ENCODE data around the gene DVL3.

DVL3 gene

DNA sequence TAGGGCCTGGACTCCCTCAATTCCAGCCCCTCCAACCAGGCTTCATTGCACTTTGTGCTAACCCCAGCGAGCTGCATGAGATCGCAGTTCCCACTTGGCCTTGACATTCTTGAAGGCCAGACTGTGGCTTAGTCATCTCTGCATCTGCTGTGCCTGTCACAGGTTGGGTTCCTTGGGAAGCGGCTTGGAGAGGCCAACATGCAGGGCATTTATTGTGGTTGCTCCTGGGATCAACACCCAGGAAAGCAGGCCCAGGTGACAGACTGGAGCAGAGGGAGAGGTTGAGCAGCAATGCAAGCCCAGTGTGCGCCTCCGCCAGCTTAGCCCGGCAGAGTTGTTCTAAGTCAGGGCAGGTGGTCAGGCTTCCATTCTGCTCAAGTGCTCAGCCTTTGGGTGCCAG is 41.4 kb downstream of the DVL3 start:
- Histone ChIP-seq H3K9me3 (ENCODE audit: insufficient read depth, low read length) (no peaks in the 10 kb centered on the region), H3K27me3 (ENCODE audit: insufficient read depth, insufficient read length) (no peaks in the 10 kb centered on the region), H3K4me1 (ENCODE audit: insufficient read depth, insufficient read length) (peaks cover 2% of the 10 kb centered on the region), H3K9ac (ENCODE audit: insufficient read length, low read depth) (no peak overlapping the region), H3K4me3 (ENCODE audit: insufficient read length, low read depth) (no peak overlapping the region), H3K36me3 (ENCODE audit: insufficient read depth, insufficient read length, low read length) (peaks cover 50% of the 10 kb centered on the region)
- TF ChIP-seq ZNF274 (IDR thresholded peaks at IDR 0.05; ENCODE audit: low read depth, low read length) (no peak), SUZ12 (IDR thresholded peaks at IDR 0.05; ENCODE audit: extremely low read depth, insufficient read depth, insufficient read length) (no peak)
- no peak for DNase-seq (ENCODE audit: low read depth, low spot score)

DNA sequence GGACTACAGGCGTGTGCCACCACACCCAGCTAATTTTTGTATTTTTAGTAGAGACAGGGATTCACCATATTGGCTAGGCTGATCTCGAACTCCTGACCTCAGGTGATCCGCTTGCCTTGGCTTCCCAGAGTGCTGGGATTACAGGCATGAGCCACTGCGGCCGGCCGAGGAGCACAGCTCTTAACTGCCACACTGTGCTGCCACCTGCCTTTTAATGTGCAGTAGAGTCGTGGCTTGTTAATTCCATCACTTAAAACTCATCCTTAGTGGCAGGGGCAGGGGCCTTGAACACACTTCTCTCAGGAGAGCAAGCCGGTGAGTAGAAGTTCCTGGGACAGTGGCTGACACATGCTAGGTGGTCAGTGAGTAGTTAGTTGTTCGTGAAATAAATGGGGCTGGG is 43.3 kb downstream of the DVL3 start:
- no peak overlapping the region for H3K9ac ChIP-seq (ENCODE audit: insufficient read length, low read depth)
- no peaks in the 10 kb centered on the region for H3K9me3 ChIP-seq (ENCODE audit: insufficient read depth, low read length)
- DNase-seq (ENCODE audit: low read depth, low spot score): no peak
- no peaks in the 10 kb centered on the region for H3K27me3 ChIP-seq (ENCODE audit: insufficient read depth, insufficient read length)
- H3K36me3 ChIP-seq (ENCODE audit: insufficient read depth, insufficient read length, low read length): peaks cover 30% of the 10 kb centered on the region
- TF ChIP-seq SUZ12 (IDR thresholded peaks at IDR 0.05; ENCODE audit: extremely low read depth, insufficient read depth, insufficient read length) (no peak), YY1 (IDR thresholded peaks at IDR 0.05; ENCODE audit: insufficient read depth, insufficient read length) (no peak)
- peaks cover 2% of the 10 kb centered on the region for H3K4me1 ChIP-seq (ENCODE audit: insufficient read depth, insufficient read length)
- H3K4me3 ChIP-seq (ENCODE audit: insufficient read length, low read depth): no peak overlapping the region

DNA sequence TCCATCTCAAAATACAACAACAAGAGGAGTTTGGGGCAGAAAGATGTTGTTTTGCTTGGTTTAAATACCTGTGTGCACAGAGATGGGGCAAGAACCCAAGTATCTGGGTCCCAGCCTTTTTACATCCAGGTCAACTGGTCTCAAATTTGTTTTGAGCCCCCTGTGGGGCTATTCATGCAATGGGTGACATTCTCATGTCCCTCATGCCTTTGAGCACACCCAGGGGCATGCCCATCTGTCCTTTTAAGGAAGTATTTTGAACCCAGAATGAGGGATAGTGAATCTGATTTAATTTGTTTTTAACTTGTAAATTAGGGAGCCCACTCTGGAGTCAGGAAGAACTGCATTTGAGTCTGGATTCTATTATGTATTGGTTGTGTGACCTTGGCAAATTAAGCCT is 45.6 kb downstream of the DVL3 start:
- Histone ChIP-seq H3K9ac (ENCODE audit: insufficient read length, low read depth) (no peak overlapping the region), H3K36me3 (ENCODE audit: insufficient read depth, insufficient read length, low read length) (peaks cover 8% of the 10 kb centered on the region), H3K27me3 (ENCODE audit: insufficient read depth, insufficient read length) (no peaks in the 10 kb centered on the region), H3K4me1 (ENCODE audit: insufficient read depth, insufficient read length) (peaks cover 2% of the 10 kb centered on the region), H3K9me3 (ENCODE audit: insufficient read depth, low read length) (no peaks in the 10 kb centered on the region), H3K4me3 (ENCODE audit: insufficient read length, low read depth) (no peak overlapping the region)
- TF ChIP-seq ZNF274 (IDR thresholded peaks at IDR 0.05; ENCODE audit: low read depth, low read length): no peak
- DNase-seq (ENCODE audit: low read depth, low spot score): no peak

DNA sequence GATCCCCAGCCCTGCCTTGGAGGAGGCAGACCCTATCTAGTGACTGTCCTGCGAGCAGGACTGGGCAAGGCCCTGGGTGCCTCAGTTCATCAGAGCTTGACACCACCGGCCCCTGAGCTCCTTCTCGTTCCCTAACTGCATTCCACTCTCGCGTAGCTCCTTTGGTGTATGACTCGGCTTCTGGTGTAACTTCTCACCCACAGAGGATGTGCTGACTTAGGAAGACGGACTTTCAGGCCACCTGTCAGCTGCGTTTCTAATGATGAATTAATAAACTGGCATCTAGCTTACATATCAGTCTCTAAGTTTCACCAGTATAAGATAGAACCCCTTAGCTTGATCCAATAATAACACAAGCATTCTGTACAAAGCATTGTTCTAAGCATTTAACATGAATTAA is 48.3 kb downstream of the DVL3 start:
- Histone ChIP-seq H3K4me3 (ENCODE audit: insufficient read length, low read depth) (no peak overlapping the region), H3K36me3 (ENCODE audit: insufficient read depth, insufficient read length, low read length) (no peaks in the 10 kb centered on the region), H3K9me3 (ENCODE audit: insufficient read depth, low read length) (no peaks in the 10 kb centered on the region), H3K4me1 (ENCODE audit: insufficient read depth, insufficient read length) (no peaks in the 10 kb centered on the region), H3K27me3 (ENCODE audit: insufficient read depth, insufficient read length) (no peaks in the 10 kb centered on the region), H3K9ac (ENCODE audit: insufficient read length, low read depth) (no peak overlapping the region)
- DNase-seq (ENCODE audit: low read depth, low spot score): no peak
- no peak for TF ChIP-seq ZNF274 (IDR thresholded peaks at IDR 0.05; ENCODE audit: low read depth, low read length)

DNA sequence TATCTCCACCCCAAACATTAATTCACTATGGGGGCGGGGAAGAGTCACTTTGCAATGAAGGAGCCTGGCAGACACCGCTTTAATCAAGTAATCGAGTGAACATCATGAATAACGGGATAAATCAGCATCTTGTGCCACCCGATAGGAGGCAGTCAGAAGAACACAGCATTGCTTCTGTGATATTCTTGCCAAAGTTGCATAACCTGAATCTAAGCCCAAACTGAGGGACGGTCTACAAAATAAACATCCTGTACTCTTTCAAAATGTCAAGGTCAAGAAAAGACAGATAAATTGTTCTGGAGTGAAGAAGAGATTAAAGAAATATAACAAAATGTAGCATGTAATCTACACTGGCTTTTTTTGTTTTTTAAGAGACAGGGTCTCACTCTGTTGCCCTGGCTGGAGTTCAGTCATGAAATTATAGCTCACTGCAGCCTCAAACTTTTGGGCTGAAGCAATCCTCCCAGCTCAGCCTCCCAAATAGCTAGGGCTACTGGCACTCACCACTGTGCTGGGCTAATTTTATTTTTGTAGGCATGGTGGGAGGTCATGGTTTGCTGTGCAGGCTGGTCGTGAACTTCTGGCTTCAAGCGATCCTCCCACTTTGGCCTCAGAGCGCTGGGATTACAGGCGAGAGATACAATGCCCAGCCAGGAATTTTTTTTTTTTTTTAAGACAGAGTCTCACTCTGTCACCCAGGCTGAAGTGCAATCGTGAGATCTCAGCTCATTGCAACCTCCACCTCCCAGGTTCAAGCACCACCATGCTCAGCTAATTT is 54.2 kb downstream of the DVL3 start:
- H3K27me3 ChIP-seq (ENCODE audit: insufficient read depth, insufficient read length): no peaks in the 10 kb centered on the region
- no peaks in the 10 kb centered on the region for H3K4me1 ChIP-seq (ENCODE audit: insufficient read depth, insufficient read length)
- TF ChIP-seq ZNF274 (IDR thresholded peaks at IDR 0.05; ENCODE audit: low read depth, low read length): no peak
- TF ChIP-seq SUZ12 (IDR thresholded peaks at IDR 0.05; ENCODE audit: extremely low read depth, insufficient read depth, insufficient read length): no peak
- no peak for TF ChIP-seq YY1 (IDR thresholded peaks at IDR 0.05; ENCODE audit: insufficient read depth, insufficient read length)
- no peak overlapping the region for H3K4me3 ChIP-seq (ENCODE audit: insufficient read length, low read depth)
- no peaks in the 10 kb centered on the region for H3K36me3 ChIP-seq (ENCODE audit: insufficient read depth, insufficient read length, low read length)
- H3K9ac ChIP-seq (ENCODE audit: insufficient read length, low read depth): no peak overlapping the region
- no peaks in the 10 kb centered on the region for H3K9me3 ChIP-seq (ENCODE audit: insufficient read depth, low read length)
- DNase-seq (ENCODE audit: low read depth, low spot score): no peak

DNA sequence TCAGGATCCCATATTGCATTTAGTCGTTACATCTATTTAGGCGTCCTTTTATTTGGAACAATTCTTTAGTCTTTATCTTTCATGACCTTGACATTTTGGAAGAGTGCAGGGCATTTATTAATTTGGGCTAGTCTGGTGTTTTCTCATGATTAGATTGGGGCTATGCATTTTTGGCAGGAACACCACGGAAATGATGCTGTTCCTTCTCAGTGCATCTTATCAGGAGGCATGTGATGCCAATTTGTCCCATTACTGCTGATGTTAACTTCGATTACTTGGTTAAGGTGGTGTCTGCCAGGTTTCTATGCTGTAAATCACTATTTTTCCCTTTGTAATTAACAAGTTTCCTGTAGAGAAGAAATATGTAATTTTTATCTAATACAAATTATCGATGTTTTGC is 56.1 kb downstream of the DVL3 start:
- Histone ChIP-seq H3K4me1 (ENCODE audit: insufficient read depth, insufficient read length) (no peaks in the 10 kb centered on the region), H3K9me3 (ENCODE audit: insufficient read depth, low read length) (no peaks in the 10 kb centered on the region), H3K27me3 (ENCODE audit: insufficient read depth, insufficient read length) (no peaks in the 10 kb centered on the region), H3K4me3 (ENCODE audit: insufficient read length, low read depth) (no peak overlapping the region), H3K9ac (ENCODE audit: insufficient read length, low read depth) (no peak overlapping the region), H3K36me3 (ENCODE audit: insufficient read depth, insufficient read length, low read length) (no peaks in the 10 kb centered on the region)
- no peak for DNase-seq (ENCODE audit: low read depth, low spot score)
- no peak for TF ChIP-seq SUZ12 (IDR thresholded peaks at IDR 0.05; ENCODE audit: extremely low read depth, insufficient read depth, insufficient read length)
- TF ChIP-seq ZNF274 (IDR thresholded peaks at IDR 0.05; ENCODE audit: low read depth, low read length): no peak
- no peak for TF ChIP-seq YY1 (IDR thresholded peaks at IDR 0.05; ENCODE audit: insufficient read depth, insufficient read length)

DNA sequence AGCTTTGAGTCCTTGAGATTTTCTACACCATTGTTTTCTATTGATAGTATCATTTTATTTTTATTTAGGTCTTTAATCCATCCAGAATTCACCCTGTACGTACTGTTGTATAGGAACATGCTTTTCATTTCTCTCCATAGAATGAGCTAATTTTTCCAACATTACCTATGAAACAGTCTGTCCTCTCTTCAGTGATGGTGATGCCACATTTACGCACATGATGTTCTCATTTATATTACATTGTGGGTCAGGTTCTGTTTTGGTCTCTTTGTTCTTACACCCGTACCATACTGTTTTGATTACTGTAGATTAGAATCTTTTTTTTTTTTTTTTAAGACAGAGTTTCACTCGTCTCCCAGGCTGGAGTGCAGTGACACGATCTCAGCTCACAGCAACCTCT is 56.5 kb downstream of the DVL3 start:
- TF ChIP-seq YY1 (IDR thresholded peaks at IDR 0.05; ENCODE audit: insufficient read depth, insufficient read length) (no peak), ZNF274 (IDR thresholded peaks at IDR 0.05; ENCODE audit: low read depth, low read length) (no peak), SUZ12 (IDR thresholded peaks at IDR 0.05; ENCODE audit: extremely low read depth, insufficient read depth, insufficient read length) (no peak)
- no peaks in the 10 kb centered on the region for H3K9me3 ChIP-seq (ENCODE audit: insufficient read depth, low read length)
- H3K4me3 ChIP-seq (ENCODE audit: insufficient read length, low read depth): no peak overlapping the region
- H3K9ac ChIP-seq (ENCODE audit: insufficient read length, low read depth): no peak overlapping the region
- no peaks in the 10 kb centered on the region for H3K36me3 ChIP-seq (ENCODE audit: insufficient read depth, insufficient read length, low read length)
- H3K27me3 ChIP-seq (ENCODE audit: insufficient read depth, insufficient read length): no peaks in the 10 kb centered on the region
- no peaks in the 10 kb centered on the region for H3K4me1 ChIP-seq (ENCODE audit: insufficient read depth, insufficient read length)
- DNase-seq (ENCODE audit: low read depth, low spot score): no peak

DNA sequence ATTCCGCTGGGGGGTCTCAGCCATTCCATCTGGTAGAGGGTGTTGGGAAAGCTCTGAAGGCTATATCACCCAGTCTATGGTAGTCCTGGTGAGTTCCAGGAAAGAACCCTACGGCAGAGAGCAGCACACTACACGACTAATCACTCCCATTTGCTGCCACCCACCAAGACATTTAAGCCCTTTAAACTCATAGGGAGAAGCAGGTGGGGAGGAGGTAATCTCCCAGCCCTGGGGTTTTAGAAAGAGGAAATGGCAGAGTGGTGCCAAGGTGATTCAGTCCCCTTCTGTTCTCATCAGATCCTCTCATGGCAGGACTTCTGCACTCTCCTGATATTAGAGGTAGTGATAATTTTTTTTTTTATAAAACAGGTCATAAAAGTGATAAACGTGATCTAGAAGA is 63.6 kb downstream of the DVL3 start:
- no peak for DNase-seq (ENCODE audit: low read depth, low spot score)
- Histone ChIP-seq H3K36me3 (ENCODE audit: insufficient read depth, insufficient read length, low read length) (no peaks in the 10 kb centered on the region), H3K4me1 (ENCODE audit: insufficient read depth, insufficient read length) (no peaks in the 10 kb centered on the region), H3K27me3 (ENCODE audit: insufficient read depth, insufficient read length) (no peaks in the 10 kb centered on the region), H3K9ac (ENCODE audit: insufficient read length, low read depth) (no peak overlapping the region), H3K9me3 (ENCODE audit: insufficient read depth, low read length) (no peaks in the 10 kb centered on the region), H3K4me3 (ENCODE audit: insufficient read length, low read depth) (no peak overlapping the region)
- TF ChIP-seq YY1 (IDR thresholded peaks at IDR 0.05; ENCODE audit: insufficient read depth, insufficient read length): no peak
- no peak for TF ChIP-seq SUZ12 (IDR thresholded peaks at IDR 0.05; ENCODE audit: extremely low read depth, insufficient read depth, insufficient read length)
- TF ChIP-seq ZNF274 (IDR thresholded peaks at IDR 0.05; ENCODE audit: low read depth, low read length): no peak

Measured in NT2/D1 (cell line).